ENCODE measurements around the gene RAB14.

Gene RAB14

GRCh38 chr9:121218357-121219027, 16.8 kb upstream of the RAB14 start:
- no peak for DNase-seq

- no peak for DNase-seq
Measured at GRCh38 chr9:121217609-121218292, 16.1 kb upstream of the RAB14 start.

GRCh38 chr9:121216271-121216805, 14.7 kb upstream of the RAB14 start:
- no peak for DNase-seq

- no peak for DNase-seq
Measured at GRCh38 chr9:121214005-121214404, 12.3 kb upstream of the RAB14 start.

GRCh38 chr9:121213136-121213806, 11.6 kb upstream of the RAB14 start:
- DNase-seq: peak; percentile 83

GRCh38 chr9:121210536-121210935, 8.9 kb upstream of the RAB14 start:
- DNase-seq: no peak

- DNase-seq: no peak
Measured at GRCh38 chr9:121207371-121207940, 5.8 kb upstream of the RAB14 start.

- no peak for DNase-seq
Measured at GRCh38 chr9:121206516-121207370, 5.1 kb upstream of the RAB14 start.

- no peak for DNase-seq
Measured at GRCh38 chr9:121204611-121205010, 2.9 kb upstream of the RAB14 start.

GRCh38 chr9:121204121-121204520, 2.5 kb upstream of the RAB14 start:
- no peak for DNase-seq

GRCh38 chr9:121201045-121201737, 478 bp downstream of the RAB14 start:
- DNase-seq: no peak

- no peak for DNase-seq
Measured at GRCh38 chr9:121200356-121200755, 1.3 kb downstream of the RAB14 start.

GRCh38 chr9:121199921-121200320, 1.7 kb downstream of the RAB14 start:
- no peak for DNase-seq

- no peak for DNase-seq
Measured at GRCh38 chr9:121198512-121199042, 3.1 kb downstream of the RAB14 start.

GRCh38 chr9:121197132-121197531, 4.5 kb downstream of the RAB14 start:
- no peak for DNase-seq

- no peak for DNase-seq
Measured at GRCh38 chr9:121196389-121196788, 5.3 kb downstream of the RAB14 start.

- DNase-seq: no peak
Measured at GRCh38 chr9:121194730-121195129, 6.9 kb downstream of the RAB14 start.

GRCh38 chr9:121192959-121193640, 8.6 kb downstream of the RAB14 start:
- no peak for DNase-seq

- no peak for DNase-seq
Measured at GRCh38 chr9:121192518-121192917, 9.2 kb downstream of the RAB14 start.

GRCh38 chr9:121191235-121191634, 10.4 kb downstream of the RAB14 start:
- no peak for DNase-seq

- no peak for DNase-seq
Measured at GRCh38 chr9:121189660-121190059, 12.0 kb downstream of the RAB14 start.

Measured in NCI-H1694 treated with DMSO at 0.1 percent for 48 hours (cell line).